K562 (cell line): ENCODE data around the gene TMEM87B. TPM values are rescaled to one million over a fixed set of nuclear protein-coding genes. Genes with fewer than 3 reads are reported as not detected.

Experiments used
- ATAC-seq: fragments of 200-7000 bp; cut with Tn5 transposase; 3 replicates; pipeline ENCODE4 v1.9.1; 2020; ENCODE audit warnings: moderate library complexity
- BruUV-seq: library from RNA; stranded (reverse); fragments of 400-500 nt; replicated peaks from 2 replicates; lab custom pipeline; 2021; lab: Mats Ljungman, UMichigan
- CTCF ChIA-PET: fragments of 300-600 bp; formaldehyde crosslinking; extraction: SDS; loops from one replicate; lab custom pipeline; 2021; ENCODE audit warnings: low intra/inter-chr PET ratio; lab: Yijun Ruan, JAX
- POLR2A ChIA-PET: fragments of 300-600, 350-650 bp; sonication (Branson Sonifier 250); formaldehyde crosslinking; extraction: SDS; loops from one replicate; lab custom pipeline; 2021; ENCODE audit warnings: antibody characterized with exemption, inconsistent platforms; lab: Yijun Ruan, JAX
- DNase-seq, 4 experiments: peaks; one replicate each; pipeline versions ENCODE4 v3.0.0 to v3.0.0-alpha.2; 2011 to 2018; ENCODE audit warnings: low spot score in 3 of 4, mixed read lengths in 3 of 4; ENCODE audit errors: extremely low read depth in 1 of 4
- FAIRE-seq: peaks from 2 replicates; lab custom pipeline; 2011; peaks lifted over from hg19 to GRCh38; lab: Jason Lieb, UNC
- H2AFZ ChIP-seq: 2 replicates; pipeline ENCODE4 v1.6.0; 2011; ENCODE audit warnings: low read depth, low read length, control low read depth, inconsistent platforms
- H3K27ac ChIP-seq: fragments of 200-600 bp; 3 replicates; pipeline ENCODE4 v1.8.0; 2011; ENCODE audit warnings: low read depth, mild to moderate bottlenecking, control low read depth, inconsistent platforms, low read length, moderate library complexity, mixed read lengths; ENCODE audit errors: extremely low read depth
- H3K27me3 ChIP-seq, 2 experiments: fragments of 300-600 bp in 1 of 2; 2 replicates in 1 of 2; 3 replicates in 1 of 2; pipeline versions ENCODE4 v1.6.0 to v1.8.0; 2011; ENCODE audit warnings: inconsistent platforms in 2 of 2, low read length in 2 of 2, mild to moderate bottlenecking in 1 of 2, mixed read lengths in 1 of 2, moderate library complexity in 1 of 2; ENCODE audit not compliant: control insufficient read depth in 2 of 2, insufficient read depth in 2 of 2
- H3K36me3 ChIP-seq: fragments of 300-600 bp; 3 replicates; pipeline ENCODE4 v1.8.0; 2011; ENCODE audit warnings: mild to moderate bottlenecking, low read length, inconsistent platforms; ENCODE audit not compliant: control insufficient read depth, insufficient read depth
- H3K4me1 ChIP-seq, 2 experiments: fragments of 200-600 bp in 1 of 2; replicated peaks in 1 of 2; 2 replicates in 1 of 2; 3 replicates in 1 of 2; pipeline versions ENCODE4 v1.5.1 to v1.8.0; 2011; ENCODE audit warnings: inconsistent platforms in 2 of 2, low read length in 2 of 2, mild to moderate bottlenecking in 1 of 2, mixed read lengths in 1 of 2, moderate library complexity in 1 of 2; ENCODE audit not compliant: control insufficient read depth in 2 of 2, insufficient read depth in 2 of 2
- H3K4me2 ChIP-seq: 2 replicates; pipeline ENCODE4 v1.6.1; 2011; ENCODE audit warnings: low read length, control low read depth, inconsistent platforms, mixed read lengths; ENCODE audit not compliant: insufficient read depth
- H3K4me3 ChIP-seq: fragments of 200-600 bp; sonication (generic), shearing (Covaris generic); 2 replicates; pipeline ENCODE4 v1.5.1; 2016; ENCODE audit warnings: control low read depth, inconsistent platforms
- H3K79me2 ChIP-seq: fragments of 200-600 bp; 3 replicates; pipeline ENCODE4 v1.8.0; 2011; ENCODE audit warnings: low read length, inconsistent platforms; ENCODE audit not compliant: control insufficient read depth, insufficient read depth
- H3K9ac ChIP-seq, 2 experiments: 2 replicates each; pipeline versions ENCODE4 v1.6.0 to v1.6.1; 2011; ENCODE audit warnings: low read depth in 2 of 2, low read length in 2 of 2, control low read depth in 1 of 2, inconsistent platforms in 1 of 2, mild to moderate bottlenecking in 1 of 2, mixed read lengths in 1 of 2; ENCODE audit not compliant: insufficient read depth in 1 of 2
- H3K9me1 ChIP-seq: one replicate; pipeline ENCODE4 v1.6.0; 2011; ENCODE audit warnings: inconsistent platforms, mild to moderate bottlenecking, low read length, moderate library complexity; ENCODE audit not compliant: control insufficient read depth, insufficient read depth
- H3K9me3 ChIP-seq: replicated peaks from 2 replicates; pipeline ENCODE4 v1.5.1; 2011; ENCODE audit warnings: low read depth, low read length, inconsistent platforms; ENCODE audit not compliant: control insufficient read depth, insufficient read depth
- H4K20me1 ChIP-seq: replicated peaks from 2 replicates; pipeline ENCODE4 v1.6.1; 2011; ENCODE audit warnings: low read length, inconsistent platforms, mixed read lengths; ENCODE audit not compliant: control insufficient read depth, insufficient read depth
- BCLAF1 ChIP-seq, 2 experiments: fragments of 450-650 bp in 1 of 2; IDR thresholded peaks; 2 replicates each; pipeline ENCODE4 v1.6.1; 2011 to 2017; ENCODE audit warnings: low read depth in 2 of 2, antibody characterized with exemption in 1 of 2, borderline replicate concordance in 1 of 2, low read length in 1 of 2, mild to moderate bottlenecking in 1 of 2, mixed read lengths in 1 of 2; ENCODE audit not compliant: control insufficient read depth in 1 of 2
- CHAMP1 ChIP-seq: fragments of 450-650 bp; IDR thresholded peaks from 2 replicates; pipeline ENCODE4 v1.6.1; 2016; ENCODE audit warnings: mild to moderate bottlenecking
- LEF1 ChIP-seq: fragments of 450-650 bp; IDR thresholded peaks from 2 replicates; pipeline ENCODE4 v1.6.1; 2016; ENCODE audit warnings: mild to moderate bottlenecking
- UBTF ChIP-seq, 2 experiments: IDR thresholded peaks; 2 replicates each; pipeline ENCODE4 v1.6.1; 2012; ENCODE audit warnings: improper control_type of control experiment in 2 of 2, low read depth in 2 of 2, low read length in 2 of 2, borderline replicate concordance in 1 of 2
- ZFPM2 ChIP-seq: fragments of 250-450 bp; sonication (Bioruptor Pico); IDR thresholded peaks from 2 replicates; pipeline ENCODE4 v1.5.1; 2022; ENCODE audit warnings: mild to moderate bottlenecking
- ZNF347 ChIP-seq: fragments of 450-650 bp; formaldehyde crosslinking; IDR thresholded peaks from 2 replicates; pipeline ENCODE4 v1.4.0; 2020; ENCODE audit warnings: low read depth, mild to moderate bottlenecking, moderate library complexity
- ZNF778 ChIP-seq: fragments of 450-650 bp; formaldehyde crosslinking; IDR thresholded peaks from 2 replicates; pipeline ENCODE4 v1.4.0; 2020; ENCODE audit warnings: mild to moderate bottlenecking, moderate library complexity
- WGBS: fragments of 100-300 bp; shearing (Covaris generic); methylation state at CpG from one replicate; pipeline ENCODE4 v1.1.6; 2016; ENCODE audit warnings: low coverage, mixed read lengths; ENCODE audit not compliant: insufficient coverage; ENCODE audit errors: missing lambda C conversion rate; 5-methylcytosine and 5-hydroxymethylcytosine counted together
- in situ Hi-C: fragments of 300-500 bp; cut with MboI; formaldehyde crosslinking; loops from 4 replicates; pipeline ENCODE4 v1.15.0; 2018; ENCODE audit warnings: inconsistent platforms, mixed read lengths
- intact Hi-C: fragments of 100-400 bp; cut with micrococcal nuclease; formaldehyde crosslinking; loops from 2 replicates; pipeline ENCODE4 v1.14.2; 2022
- polyA plus RNA-seq, 8 experiments: library from polyadenylated mRNA; depleted of rRNA in 4 of 8; stranded (reverse) in 5 of 8; unstranded in 3 of 8; fragments of >200 nt; fragmentation: Nextera tagmentation in 2 of 8; fragmentation: Illumina TruSeq in 1 of 8; extraction: Ambion mirVana in 2 of 8; extraction: Trizol in 1 of 8; gene quantifications; 2 replicates each; pipeline versions ENCODE4 v1.2.1 to v1.2.3, GENCODE V29; 2011 to 2014; ENCODE audit warnings: inconsistent platforms in 1 of 8, missing spikeins in 1 of 8
- total RNA-seq, 7 experiments: library from RNA; depleted of rRNA in 6 of 7; stranded (reverse); fragments of >200 nt in 6 of 7; fragmentation: Illumina TruSeq in 2 of 7; extraction: Trizol in 2 of 7; gene quantifications; 2 replicates each; pipeline versions ENCODE4 v1.2.1 to v1.2.3, GENCODE V29; 2011 to 2021; ENCODE audit warnings: low replicate concordance in 1 of 7
- TF ChIP-seq, protein P1 (sequence below): fragments of 200-400 bp; formaldehyde crosslinking; IDR thresholded peaks from 2 replicates; pipeline ENCODE4 v1.6.1; 2017; ENCODE audit warnings: mild to moderate bottlenecking, low read depth, low read length, moderate library complexity
- TF ChIP-seq, protein P2 (sequence below): fragments of 450-650 bp; conservative IDR thresholded peaks from 2 replicates; pipeline ENCODE4 v1.6.1; 2016; ENCODE audit warnings: missing genetic modification characterization, low read depth, mild to moderate bottlenecking, control low read depth, missing compliant biosample characterization

Gene TMEM87B
- total and polyA plus RNA-seq, 9 of the 15 experiments (the other 6 are each of a cell fraction or from before 2014, with no cell fraction given): 3.7 to 17.1 (median 11.0) TPM

DNA sequence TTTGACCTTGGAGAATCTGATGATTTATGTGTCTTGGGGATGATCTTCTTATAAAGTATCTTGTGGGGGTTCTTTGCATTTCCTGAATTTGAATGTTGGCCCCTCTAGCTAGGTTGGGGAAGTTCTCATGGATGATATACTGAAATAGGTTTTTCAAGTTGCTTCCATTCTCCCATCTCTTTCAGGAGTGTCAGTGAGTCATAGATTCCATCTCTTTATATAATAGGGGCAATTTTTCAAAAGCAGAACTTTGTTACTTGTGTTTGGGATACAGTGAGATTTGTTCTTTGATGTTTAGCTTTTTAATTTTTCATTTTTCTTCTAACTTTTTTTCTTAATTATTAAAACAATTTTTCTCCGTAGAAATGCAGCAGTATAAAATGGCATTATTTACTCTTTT is 19.4 kb downstream of the TMEM87B start:
- in situ Hi-C loops: no loop called here
- H3K9me1 ChIP-seq: no peaks in the 10 kb centered on the region
- ChIA-PET CTCF (no interaction called here), POLR2A (interaction anchor here (0.6 kb wide), 1 partner anchor 43 kb away, joined by 3 read pairs; no protein-coding TSS in a partner anchor)
- intact Hi-C loops: no loop called here
- ATAC-seq (no peak), DNase-seq (no peak), FAIRE-seq (no peak)
- H3K27ac ChIP-seq: no peak overlapping the region
- peaks cover 20% of the 10 kb centered on the region for H3K36me3 ChIP-seq
- H2AFZ ChIP-seq: no peak overlapping the region
- no peak overlapping the region for H3K4me2 ChIP-seq
- BruUV-seq: no TSS peak
- H4K20me1 ChIP-seq: no peaks in the 10 kb centered on the region
- no peak overlapping the region for H3K4me3 ChIP-seq
- WGBS: 69% methylated on average over 1 of the region's 1 CpG
- no peak overlapping the region for H3K9ac ChIP-seq
- H3K79me2 ChIP-seq: peaks cover 5% of the 10 kb centered on the region; the same call in 2 of the 3 replicates
- no peaks in the 10 kb centered on the region for H3K4me1 ChIP-seq
- no peaks in the 10 kb centered on the region for H3K27me3 ChIP-seq
- H3K9me3 ChIP-seq: no peaks in the 10 kb centered on the region
- TF ChIP-seq ZNF778 (no peak), CHAMP1 (no peak), UBTF (IDR thresholded peaks at IDR 0.05; ENCODE audit: borderline replicate concordance in 1 of 2, low read depth in 2 of 2, low read length in 2 of 2) (no peak), LEF1 (no peak), ZNF347 (CRISPR knock-in tag) (no peak), ZFPM2 (no peak), BCLAF1 (IDR thresholded peaks at IDR 0.05; ENCODE audit: borderline replicate concordance in 1 of 2, control insufficient read depth in 1 of 2, low read depth in 2 of 2, low read length in 1 of 2) (no peak)
- TF ChIP-seq, protein P1, sequence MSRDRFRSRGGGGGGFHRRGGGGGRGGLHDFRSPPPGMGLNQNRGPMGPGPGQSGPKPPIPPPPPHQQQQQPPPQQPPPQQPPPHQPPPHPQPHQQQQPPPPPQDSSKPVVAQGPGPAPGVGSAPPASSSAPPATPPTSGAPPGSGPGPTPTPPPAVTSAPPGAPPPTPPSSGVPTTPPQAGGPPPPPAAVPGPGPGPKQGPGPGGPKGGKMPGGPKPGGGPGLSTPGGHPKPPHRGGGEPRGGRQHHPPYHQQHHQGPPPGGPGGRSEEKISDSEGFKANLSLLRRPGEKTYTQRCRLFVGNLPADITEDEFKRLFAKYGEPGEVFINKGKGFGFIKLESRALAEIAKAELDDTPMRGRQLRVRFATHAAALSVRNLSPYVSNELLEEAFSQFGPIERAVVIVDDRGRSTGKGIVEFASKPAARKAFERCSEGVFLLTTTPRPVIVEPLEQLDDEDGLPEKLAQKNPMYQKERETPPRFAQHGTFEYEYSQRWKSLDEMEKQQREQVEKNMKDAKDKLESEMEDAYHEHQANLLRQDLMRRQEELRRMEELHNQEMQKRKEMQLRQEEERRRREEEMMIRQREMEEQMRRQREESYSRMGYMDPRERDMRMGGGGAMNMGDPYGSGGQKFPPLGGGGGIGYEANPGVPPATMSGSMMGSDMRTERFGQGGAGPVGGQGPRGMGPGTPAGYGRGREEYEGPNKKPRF: no peak
- TF ChIP-seq, protein P2, sequence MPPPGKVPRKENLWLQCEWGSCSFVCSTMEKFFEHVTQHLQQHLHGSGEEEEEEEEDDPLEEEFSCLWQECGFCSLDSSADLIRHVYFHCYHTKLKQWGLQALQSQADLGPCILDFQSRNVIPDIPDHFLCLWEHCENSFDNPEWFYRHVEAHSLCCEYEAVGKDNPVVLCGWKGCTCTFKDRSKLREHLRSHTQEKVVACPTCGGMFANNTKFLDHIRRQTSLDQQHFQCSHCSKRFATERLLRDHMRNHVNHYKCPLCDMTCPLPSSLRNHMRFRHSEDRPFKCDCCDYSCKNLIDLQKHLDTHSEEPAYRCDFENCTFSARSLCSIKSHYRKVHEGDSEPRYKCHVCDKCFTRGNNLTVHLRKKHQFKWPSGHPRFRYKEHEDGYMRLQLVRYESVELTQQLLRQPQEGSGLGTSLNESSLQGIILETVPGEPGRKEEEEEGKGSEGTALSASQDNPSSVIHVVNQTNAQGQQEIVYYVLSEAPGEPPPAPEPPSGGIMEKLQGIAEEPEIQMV (tag): no peak
